ENCODE measurements around the gene EYS. TPM values are rescaled to one million over a fixed set of nuclear protein-coding genes. Genes with fewer than 3 reads are reported as not detected.

The EYS gene
- polyA plus RNA-seq, 1 experiment, result not detected

- POLR2A ChIA-PET, result no interaction called here
- CTCF ChIA-PET, result no interaction called here
- Histone ChIP-seq H3K27me3 (ENCODE audit: control insufficient read depth, insufficient read depth, low read length) (no peaks in the 10 kb centered on the region), H3K36me3 (ENCODE audit: control insufficient read depth, insufficient read depth, low read length) (no peaks in the 10 kb centered on the region), H3K4me3 (ENCODE audit: low read depth, low read length) (no peak overlapping the region)
- no peak for TF ChIP-seq CTCF (IDR thresholded peaks at IDR 0.05; ENCODE audit: insufficient read depth, low read depth, low read length)
- DNase-seq (ENCODE audit: low read depth), result no peak
These were observed 56.9 kb downstream of the EYS start for GRCh38 chr6:65650086-65650485.

- no peak overlapping the region for H3K4me3 ChIP-seq (ENCODE audit: low read depth, low read length)
- no peak for TF ChIP-seq CTCF (IDR thresholded peaks at IDR 0.05; ENCODE audit: insufficient read depth, low read depth, low read length)
- H3K27me3 ChIP-seq (ENCODE audit: control insufficient read depth, insufficient read depth, low read length), result no peaks in the 10 kb centered on the region
- DNase-seq (ENCODE audit: low read depth), result no peak
- POLR2A ChIA-PET, result no interaction called here
- no peaks in the 10 kb centered on the region for H3K36me3 ChIP-seq (ENCODE audit: control insufficient read depth, insufficient read depth, low read length)
- CTCF ChIA-PET, result no interaction called here
These were observed 57.6 kb downstream of the EYS start for GRCh38 chr6:65649392-65649791.

GRCh38 chr6:65646544-65646943 is 60.5 kb downstream of the EYS start:
- DNase-seq (ENCODE audit: low read depth), result no peak
- ChIA-PET POLR2A (no interaction called here), CTCF (no interaction called here)
- Histone ChIP-seq H3K27me3 (ENCODE audit: control insufficient read depth, insufficient read depth, low read length) (no peaks in the 10 kb centered on the region), H3K4me3 (ENCODE audit: low read depth, low read length) (no peak overlapping the region), H3K36me3 (ENCODE audit: control insufficient read depth, insufficient read depth, low read length) (no peaks in the 10 kb centered on the region)
- no peak for TF ChIP-seq CTCF (IDR thresholded peaks at IDR 0.05; ENCODE audit: insufficient read depth, low read depth, low read length)

- no peak for TF ChIP-seq CTCF (IDR thresholded peaks at IDR 0.05; ENCODE audit: insufficient read depth, low read depth, low read length)
- ChIA-PET CTCF (no interaction called here), POLR2A (no interaction called here)
- H3K36me3 ChIP-seq (ENCODE audit: control insufficient read depth, insufficient read depth, low read length), result no peaks in the 10 kb centered on the region
- H3K27me3 ChIP-seq (ENCODE audit: control insufficient read depth, insufficient read depth, low read length), result no peaks in the 10 kb centered on the region
- H3K4me3 ChIP-seq (ENCODE audit: low read depth, low read length), result no peak overlapping the region
- DNase-seq (ENCODE audit: low read depth), result no peak
These were observed 64.2 kb downstream of the EYS start for GRCh38 chr6:65642776-65643175.

- H3K4me3 ChIP-seq (ENCODE audit: low read depth, low read length), result no peak overlapping the region
- CTCF ChIA-PET, result no interaction called here
- TF ChIP-seq CTCF (IDR thresholded peaks at IDR 0.05; ENCODE audit: insufficient read depth, low read depth, low read length), result no peak
- POLR2A ChIA-PET, result no interaction called here
- H3K27me3 ChIP-seq (ENCODE audit: control insufficient read depth, insufficient read depth, low read length), result no peaks in the 10 kb centered on the region
- H3K36me3 ChIP-seq (ENCODE audit: control insufficient read depth, insufficient read depth, low read length), result no peaks in the 10 kb centered on the region
- no peak for DNase-seq (ENCODE audit: low read depth)
These were observed 68.8 kb downstream of the EYS start for GRCh38 chr6:65638047-65638831.
